Naive B cell (primary cell): Measurements from ENCODE around the gene PANK2. TPM values are rescaled to one million over a fixed set of nuclear protein-coding genes. Genes with fewer than 3 reads are reported as not detected.
"Not testable (repeated sequence)": the region's sequence is repeated elsewhere in the genome, so short reads cannot be mapped to it uniquely, and the experiment has no call there.

Source experiments
- ATAC-seq, 2 donors: fragments of 150-1000 bp; cut with Tn5 transposase; 2 replicates each; pipeline ENCODE4 v1.10.0; 2021; ENCODE audit warnings: low read depth in 2 of 2, mild to moderate bottlenecking in 2 of 2, moderate library complexity in 2 of 2
- DNase-seq: peaks from one replicate; pipeline ENCODE4 v3.0.0; 2022
- H3K27ac Mint-ChIP-seq, 6 donors: one replicate each; pipeline ENCODE4 v1.8.0; 2020 to 2022; ENCODE audit warnings: mild to moderate bottlenecking in 6 of 6, mixed read lengths in 6 of 6, moderate library complexity in 5 of 6, inconsistent platforms in 2 of 6
- H3K27me3 Mint-ChIP-seq, 3 donors: one replicate each; pipeline ENCODE4 v1.8.0; 2021 to 2022; ENCODE audit warnings: mixed read lengths in 3 of 3, mild to moderate bottlenecking in 1 of 3
- H3K36me3 Mint-ChIP-seq, 2 donors: one replicate each; pipeline ENCODE4 v1.8.0; 2020 to 2022; ENCODE audit warnings: mixed read lengths in 2 of 2, inconsistent platforms in 1 of 2, mild to moderate bottlenecking in 1 of 2
- H3K4me1 Mint-ChIP-seq, 3 donors: one replicate each; pipeline ENCODE4 v1.8.0; 2020 to 2022; ENCODE audit warnings: mixed read lengths in 3 of 3, inconsistent platforms in 1 of 3, mild to moderate bottlenecking in 1 of 3, moderate library complexity in 1 of 3
- H3K4me3 Mint-ChIP-seq, 8 donors: one replicate each; pipeline ENCODE4 v1.8.0; 2020 to 2022; ENCODE audit warnings: mild to moderate bottlenecking in 8 of 8, mixed read lengths in 8 of 8, moderate library complexity in 8 of 8, inconsistent platforms in 2 of 8
- H3K9me3 Mint-ChIP-seq, 7 donors: one replicate each; pipeline ENCODE4 v1.8.0; 2020 to 2022; ENCODE audit warnings: mixed read lengths in 7 of 7, mild to moderate bottlenecking in 5 of 7, inconsistent platforms in 2 of 7, moderate library complexity in 1 of 7
- polyA plus RNA-seq, 6 donors: library from polyadenylated mRNA; unstranded; fragments of 300-500 nt; fragmentation: Illumina TruSeq; gene quantifications; one replicate each; pipeline ENCODE4 v1.2.3, GENCODE V29; 2021; ENCODE audit warnings: low read depth in 6 of 6

Gene PANK2
- polyA plus RNA-seq, 6 donors from 2014 or later = 34.8 to 57.7 (median 45.9) TPM

DNA sequence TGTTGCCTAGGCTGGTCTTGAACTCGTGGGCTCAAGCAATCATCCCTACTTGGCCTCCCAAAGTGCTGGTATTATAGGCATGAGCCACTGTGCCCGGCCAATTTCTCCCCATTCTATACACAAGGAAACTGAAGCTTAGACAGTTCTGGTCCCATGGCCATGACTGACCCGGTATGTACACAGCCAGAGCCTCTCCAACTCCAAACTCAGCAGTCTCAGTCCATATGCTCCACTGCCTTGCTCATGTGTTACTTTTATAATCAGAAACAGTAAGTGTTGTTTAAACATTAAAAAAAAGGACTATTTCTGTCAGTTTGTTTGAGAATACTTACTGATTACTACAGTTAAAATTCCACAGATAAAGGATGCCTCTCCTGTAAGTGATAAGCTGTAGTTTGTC is 75.5 kb downstream of the PANK2 start:
- ATAC-seq (no peak), DNase-seq (no peak)
- H3K27ac Mint-ChIP-seq = no peak overlapping the region
- no peak overlapping the region for H3K4me3 Mint-ChIP-seq
- H3K9me3 Mint-ChIP-seq = no peaks in the 10 kb centered on the region
- peaks cover 0 to 3% (median 0%) of the 10 kb centered on the region in 3 donors for H3K4me1 Mint-ChIP-seq
- no peaks in the 10 kb centered on the region for H3K27me3 Mint-ChIP-seq
- peaks cover 0 to 6% of the 10 kb centered on the region in 2 donors for H3K36me3 Mint-ChIP-seq

DNA sequence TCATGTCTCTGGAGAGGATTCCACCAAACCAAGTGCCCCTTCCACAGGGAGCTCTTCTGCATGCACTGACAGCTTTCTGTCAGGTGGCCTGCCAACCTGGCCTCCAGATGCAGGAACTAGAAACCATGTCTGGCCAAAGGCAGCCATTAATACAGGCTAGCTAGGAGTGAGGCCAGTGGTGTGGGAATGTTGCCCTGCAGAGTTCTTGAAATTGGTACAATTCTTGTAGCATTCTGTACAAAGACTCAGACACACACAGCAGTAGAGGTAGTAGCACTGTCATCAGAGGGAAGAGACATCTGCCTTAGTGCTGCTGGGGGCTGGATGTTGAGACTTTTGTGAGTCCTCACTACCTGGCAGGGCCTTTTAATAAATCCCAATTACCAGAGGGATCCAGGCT is 77.4 kb downstream of the PANK2 start:
- no peak overlapping the region for H3K4me3 Mint-ChIP-seq
- DNase-seq = no peak
- H3K9me3 Mint-ChIP-seq = peaks cover 0 to 3% (median 0%) of the 10 kb centered on the region in 7 donors
- no peak for ATAC-seq
- H3K27ac Mint-ChIP-seq = no peak overlapping the region
- H3K27me3 Mint-ChIP-seq = no peaks in the 10 kb centered on the region
- peaks cover 0 to 5% (median 3%) of the 10 kb centered on the region in 3 donors for H3K4me1 Mint-ChIP-seq
- H3K36me3 Mint-ChIP-seq = peaks cover 6 to 7% of the 10 kb centered on the region in 2 donors

DNA sequence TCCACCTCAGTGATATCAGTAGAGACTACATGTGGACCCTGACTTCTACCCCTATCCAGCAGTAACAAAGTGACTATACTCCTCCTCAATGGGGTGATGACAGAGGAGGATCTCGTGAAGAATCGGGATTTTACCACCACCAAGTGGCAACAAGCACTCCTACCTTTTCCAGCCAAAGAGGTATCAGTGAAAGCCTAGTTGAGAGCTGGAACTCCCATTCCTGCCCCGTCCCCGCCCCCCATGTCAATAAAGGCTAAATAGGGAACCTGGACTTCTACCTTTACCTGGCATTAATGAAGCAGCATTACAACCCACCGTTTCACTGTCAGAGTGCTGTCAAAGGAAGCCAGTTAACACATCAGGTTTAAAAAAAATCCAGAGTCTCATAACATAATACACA is 80.8 kb downstream of the PANK2 start:
- Mint-ChIP-seq H3K4me1 (peaks cover 0 to 5% (median 3%) of the 10 kb centered on the region in 3 donors), H3K27me3 (no peaks in the 10 kb centered on the region), H3K4me3 (no peak overlapping the region), H3K9me3 (peaks cover 0 to 7% (median 0%) of the 10 kb centered on the region in 7 donors), H3K36me3 (peaks cover 6 to 7% of the 10 kb centered on the region in 2 donors), H3K27ac (no peak overlapping the region)
- ATAC-seq (no peak), DNase-seq (no peak)

DNA sequence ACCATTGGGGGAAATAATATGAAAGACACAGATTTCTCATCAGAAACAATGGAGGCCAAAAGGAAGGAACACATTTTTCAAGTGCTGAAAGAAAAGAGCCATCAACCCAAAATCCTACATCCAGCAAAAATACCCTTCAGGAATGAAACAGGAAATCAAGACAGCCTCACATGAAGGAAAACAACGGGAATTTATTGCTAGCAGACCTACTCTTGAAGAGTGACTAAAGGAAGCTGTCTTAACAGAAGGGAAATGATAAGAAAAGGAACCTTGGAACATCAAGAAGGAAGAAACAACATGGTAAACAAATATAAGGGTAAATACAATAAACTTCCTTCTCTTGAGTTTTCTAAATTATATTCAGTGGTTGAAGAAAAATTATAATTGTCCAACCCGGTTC is 82.0 kb downstream of the PANK2 start:
- H3K27me3 Mint-ChIP-seq = no peaks in the 10 kb centered on the region
- ATAC-seq (no peak), DNase-seq (no peak)
- peaks cover 0 to 5% (median 1%) of the 10 kb centered on the region in 3 donors for H3K4me1 Mint-ChIP-seq
- H3K9me3 Mint-ChIP-seq = peaks cover 0 to 7% (median 0%) of the 10 kb centered on the region in 7 donors
- peak overlapping the region in 1 of 6 donors; percentile 35 for H3K27ac Mint-ChIP-seq
- peaks cover 6 to 7% of the 10 kb centered on the region in 2 donors for H3K36me3 Mint-ChIP-seq
- H3K4me3 Mint-ChIP-seq = no peak overlapping the region

DNA sequence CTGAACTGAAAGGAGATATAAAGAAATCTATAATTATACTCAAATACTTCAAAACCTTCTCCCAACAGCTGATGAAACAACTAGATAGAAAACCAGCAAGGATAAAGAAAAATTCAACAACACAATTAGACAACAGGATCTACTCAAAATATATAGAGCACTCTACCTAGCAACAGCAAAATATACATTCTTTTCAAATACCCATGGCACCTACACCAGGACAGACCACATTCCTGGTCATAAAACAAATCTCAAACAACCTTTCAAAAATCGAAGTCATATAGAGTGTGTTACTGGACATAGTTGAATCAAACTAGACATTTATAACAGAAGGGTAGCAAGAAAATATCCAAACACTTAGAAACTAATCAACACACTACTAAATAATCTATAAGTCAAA is 83.0 kb downstream of the PANK2 start:
- Mint-ChIP-seq H3K9me3 (peaks cover 0 to 7% (median 0%) of the 10 kb centered on the region in 7 donors), H3K36me3 (peaks cover 4 to 7% of the 10 kb centered on the region in 2 donors)
- no peak for ATAC-seq

DNA sequence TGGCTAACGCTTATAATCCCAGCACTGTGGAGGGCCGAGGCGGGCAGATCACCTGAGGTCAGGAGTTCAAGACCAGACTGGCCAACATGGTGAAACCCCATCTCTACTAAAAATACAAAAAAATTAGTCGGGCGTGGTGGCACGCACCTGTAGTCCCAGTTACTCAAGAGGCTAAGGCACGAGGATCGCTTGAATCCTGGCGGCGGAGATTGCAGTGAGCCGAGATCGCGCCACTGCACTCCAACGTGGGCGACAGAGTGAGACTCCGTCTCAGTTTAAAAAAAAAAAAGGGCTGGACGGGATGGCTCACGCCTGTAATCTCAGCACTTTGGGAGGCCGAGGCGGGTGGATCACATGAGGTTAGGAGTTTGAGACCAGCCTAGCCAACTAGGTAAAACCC is 83.4 kb downstream of the PANK2 start:
- not testable (repeated sequence) for H3K36me3 Mint-ChIP-seq, H3K4me3 Mint-ChIP-seq, H3K27me3 Mint-ChIP-seq, H3K9me3 Mint-ChIP-seq, ATAC-seq, DNase-seq, H3K4me1 Mint-ChIP-seq
- H3K27ac Mint-ChIP-seq = peak overlapping the region in 1 of 6 donors; percentile 72

More for the DNA sequence above, 83.0 kb downstream of the PANK2 start:
- Mint-ChIP-seq H3K27ac (peak overlapping the region in 3 of 6 donors; percentile 13 to 72 (median 35)), H3K27me3 (no peaks in the 10 kb centered on the region), H3K4me3 (no peak overlapping the region), H3K4me1 (peaks cover 0 to 5% (median 0%) of the 10 kb centered on the region in 3 donors)
- no peak for DNase-seq

DNA sequence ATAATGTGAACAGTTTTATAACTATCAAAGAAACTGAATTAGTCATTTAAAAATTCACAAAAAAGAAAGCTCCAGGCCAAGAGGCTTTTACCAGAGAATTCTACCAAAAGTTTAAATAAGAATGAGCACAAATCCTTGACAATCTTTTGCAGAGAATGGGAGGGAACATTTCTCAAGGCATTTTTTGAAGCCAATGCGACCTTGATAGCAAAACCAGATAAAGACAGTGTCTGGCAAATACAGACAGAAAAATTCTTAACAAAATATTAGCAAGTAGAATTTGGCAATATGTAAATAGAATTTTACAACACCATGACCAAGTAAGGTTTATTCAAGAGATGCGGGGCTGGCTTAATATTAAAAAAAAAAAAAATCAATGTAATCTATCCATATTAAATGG is 84.5 kb downstream of the PANK2 start:
- H3K9me3 Mint-ChIP-seq = peaks cover 0 to 7% (median 0%) of the 10 kb centered on the region in 7 donors
- peaks cover 0 to 5% (median 0%) of the 10 kb centered on the region in 3 donors for H3K4me1 Mint-ChIP-seq
- H3K27ac Mint-ChIP-seq = peak overlapping the region in 1 of 6 donors; percentile 41
- ATAC-seq (no peak), DNase-seq (no peak)
- no peaks in the 10 kb centered on the region for H3K27me3 Mint-ChIP-seq
- no peak overlapping the region for H3K4me3 Mint-ChIP-seq
- peaks cover 0 to 7% of the 10 kb centered on the region in 2 donors for H3K36me3 Mint-ChIP-seq

DNA sequence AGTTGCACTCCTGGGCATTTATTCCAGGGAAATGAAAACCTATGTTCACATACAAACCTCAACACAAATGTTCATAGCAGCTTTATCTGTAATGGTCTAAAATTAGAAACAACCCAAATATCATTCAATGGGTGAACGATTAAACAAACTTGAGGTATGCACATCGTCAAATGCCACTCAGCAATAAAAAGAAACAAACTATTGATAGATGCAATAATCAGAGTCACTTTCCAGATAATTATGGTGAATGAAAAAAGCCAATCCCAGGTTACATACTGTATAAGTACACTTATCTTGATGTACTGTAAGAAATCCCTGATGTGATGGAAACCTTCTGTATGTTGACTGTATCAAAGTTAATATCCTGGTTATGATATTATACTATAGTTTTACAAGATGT is 87.3 kb downstream of the PANK2 start:
- DNase-seq (no peak), ATAC-seq (no peak)
- H3K9me3 Mint-ChIP-seq = peaks cover 0 to 4% (median 0%) of the 10 kb centered on the region in 7 donors
- peaks cover 7 to 17% (median 10%) of the 10 kb centered on the region in 3 donors for H3K4me1 Mint-ChIP-seq
- H3K4me3 Mint-ChIP-seq = no peak overlapping the region
- H3K27ac Mint-ChIP-seq = no peak overlapping the region
- H3K36me3 Mint-ChIP-seq = no peaks in the 10 kb centered on the region
- H3K27me3 Mint-ChIP-seq = no peaks in the 10 kb centered on the region

Other genes starting within 250 kb of the PANK2 start
- not detected for gene GFRA4, start 226.0 kb upstream of the PANK2 start, polyA plus RNA-seq
- gene ADAM33, start 207.4 kb upstream of the PANK2 start, polyA plus RNA-seq = not detected
- not detected for gene SIGLEC1, start 176.8 kb upstream of the PANK2 start, polyA plus RNA-seq
- gene HSPA12B, start 156.7 kb upstream of the PANK2 start, polyA plus RNA-seq = not detected
- gene ADISSP, start 121.6 kb upstream of the PANK2 start, polyA plus RNA-seq = 10 to 100 TPM; 17.3 to 24.9 (median 20.8) TPM
- gene SPEF1, start 107.9 kb upstream of the PANK2 start, polyA plus RNA-seq = not detected
- 1 to 10 TPM in 5 of 6 donors, under 1 TPM in 1; 0.27 to 2.2 (median 1.6) TPM for gene CENPB, start 102.6 kb upstream of the PANK2 start, polyA plus RNA-seq
- gene CDC25B, start 93.1 kb upstream of the PANK2 start, polyA plus RNA-seq = 10 to 100 TPM; 13.0 to 22.1 (median 19.5) TPM
- 10 to 100 TPM; 11.1 to 33.6 (median 13.5) TPM for gene AP5S1, start 68.8 kb upstream of the PANK2 start, polyA plus RNA-seq
- 1 to 10 TPM; 2.6 to 9.9 (median 3.2) TPM for gene MAVS, start 42.6 kb upstream of the PANK2 start, polyA plus RNA-seq
- 1 to 10 TPM; 4.3 to 9.9 (median 6.9) TPM for gene RNF24, start 126.2 kb downstream of the PANK2 start, polyA plus RNA-seq